ENCODE results near the gene RHBDL2. TPM values are rescaled to one million over a fixed set of nuclear protein-coding genes. Genes with fewer than 3 reads are reported as not detected.
"Not testable (repeated sequence)": the region's sequence is repeated elsewhere in the genome, so short reads cannot be mapped to it uniquely, and the experiment has no call there.

The RHBDL2 gene
- total RNA-seq, 1 experiment from 2014 or later = 0.30 TPM

GRCh38 chr1:38839363-38839762 is 102.3 kb downstream of the RHBDL2 start:
- no peaks in the 10 kb centered on the region for H3K27me3 Mint-ChIP-seq (ENCODE audit: insufficient read depth, unreplicated experiment)
- no peak for DNase-seq (ENCODE audit: unreplicated experiment)
- intact Hi-C loops (cut with micrococcal nuclease) = loop anchor here (10.0 kb wide), 3 partner anchors 255 to 945 kb away; no protein-coding TSS in a partner anchor
- TF ChIP-seq CTCF (IDR thresholded peaks at IDR 0.05; ENCODE audit: unreplicated experiment) = no peak
- no peak overlapping the region for H3K27ac Mint-ChIP-seq (ENCODE audit: low read depth, unreplicated experiment)
- peaks cover 12% of the 10 kb centered on the region for H3K4me1 Mint-ChIP-seq (ENCODE audit: insufficient read depth, unreplicated experiment)
- CTCF ChIA-PET = interaction anchor here (0.7 to 1.5 kb wide), 4 partner anchors 10 to 815 kb away, joined by 3 to 6 read pairs (median 4); no protein-coding TSS in a partner anchor
- peaks cover 62% of the 10 kb centered on the region for H3K36me3 Mint-ChIP-seq (ENCODE audit: insufficient read depth, unreplicated experiment)
- POLR2A ChIA-PET = no interaction called here
- no TSS peak for BruUV-seq (replicated peaks)
- no peak overlapping the region for H3K4me3 Mint-ChIP-seq (ENCODE audit: unreplicated experiment)
- no peaks in the 10 kb centered on the region for H3K9me3 Mint-ChIP-seq (ENCODE audit: unreplicated experiment)

DNA sequence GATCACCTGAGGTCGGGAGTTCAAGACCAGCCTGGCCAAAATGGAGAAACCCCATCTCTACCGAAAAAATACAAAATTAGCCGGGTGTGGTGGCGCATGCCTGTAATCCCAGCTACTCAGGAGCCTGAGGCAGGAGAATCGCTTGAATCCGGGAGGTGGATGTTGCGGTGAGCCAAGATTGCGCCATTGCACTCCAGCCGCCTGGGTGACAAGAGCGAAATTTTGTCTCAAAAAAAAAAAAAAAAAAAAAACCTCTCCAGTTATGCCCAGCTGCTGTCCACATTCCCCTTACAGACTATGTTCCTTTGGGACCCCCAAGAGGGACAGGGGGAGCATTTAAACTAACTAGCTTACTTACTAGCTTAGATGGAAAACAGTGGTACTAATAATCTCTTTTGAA is 105.3 kb downstream of the RHBDL2 start:
- H3K27me3 Mint-ChIP-seq (ENCODE audit: insufficient read depth, unreplicated experiment); BruUV-seq (replicated peaks); H3K4me1 Mint-ChIP-seq (ENCODE audit: insufficient read depth, unreplicated experiment); H3K4me3 Mint-ChIP-seq (ENCODE audit: unreplicated experiment); H3K9me3 Mint-ChIP-seq (ENCODE audit: unreplicated experiment); H3K27ac Mint-ChIP-seq (ENCODE audit: low read depth, unreplicated experiment); DNase-seq (ENCODE audit: unreplicated experiment): not testable (repeated sequence)
- intact Hi-C loops (cut with micrococcal nuclease) = loop anchor here (10.0 kb wide), 3 partner anchors 252 to 942 kb away; no protein-coding TSS in a partner anchor
- ChIA-PET CTCF (interaction anchor here (0.6 to 2.1 kb wide), 4 partner anchors 328 to 824 kb away, joined by 3 to 16 read pairs (median 4); no protein-coding TSS in a partner anchor), POLR2A (interaction anchor here (1.0 to 1.6 kb wide), 2 partner anchors 12 to 809 kb away, joined by 4 to 7 read pairs; no protein-coding TSS in a partner anchor)
- H3K36me3 Mint-ChIP-seq (ENCODE audit: insufficient read depth, unreplicated experiment) = peaks cover 35% of the 10 kb centered on the region

Other genes starting within 250 kb of the RHBDL2 start
- 23.3 and 40.6 TPM in 2 replicates for gene RRAGC, start 82.1 kb downstream of the RHBDL2 start, total RNA-seq (2022)
- 16.1 and 18.9 TPM in 2 replicates for gene MYCBP, start 68.5 kb downstream of the RHBDL2 start, total RNA-seq (2022)
- not detected in 2 replicates for gene GJA9, start 60.2 kb downstream of the RHBDL2 start, total RNA-seq (2022)
- 59.0 and 63.7 TPM in 2 replicates for gene AKIRIN1, start 49.4 kb upstream of the RHBDL2 start, total RNA-seq (2022)
- gene NDUFS5, start 84.5 kb upstream of the RHBDL2 start, total RNA-seq (2022) = 224 and 233 TPM in 2 replicates